SW 1271 (cell line): ENCODE data around the gene CPED1.

Experiments
- DNase-seq, 2 experiments: peaks; one replicate each; lab custom pipeline; 2025; lab: John Stamatoyannopoulos, UW

The CPED1 gene

DNA sequence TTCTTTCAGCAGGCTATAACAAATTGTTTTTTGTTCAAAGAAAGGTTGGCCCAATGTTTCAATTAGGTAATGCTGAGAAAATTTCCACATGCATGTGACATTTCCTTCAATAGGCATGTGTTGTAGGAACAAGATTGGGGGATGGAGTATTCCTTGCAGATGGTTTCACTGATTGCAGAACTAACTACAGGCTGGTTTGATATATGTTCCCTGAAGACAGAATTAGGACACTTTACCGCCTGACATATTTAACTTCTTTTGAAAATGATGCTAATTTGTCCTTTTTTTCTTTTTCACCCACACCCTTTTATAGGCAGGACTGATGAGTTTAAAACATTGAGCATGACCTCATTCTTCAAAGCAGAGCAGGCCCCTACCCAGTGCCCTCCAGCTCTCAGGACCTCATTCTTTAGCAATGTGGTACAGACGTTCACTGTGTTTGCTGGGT is 163.3 kb downstream of the CPED1 start:
- DNase-seq, result no peak

- no peak for DNase-seq
Observed at GRCh38 chr7:121153411-121153810, 164.9 kb downstream of the CPED1 start.

DNA sequence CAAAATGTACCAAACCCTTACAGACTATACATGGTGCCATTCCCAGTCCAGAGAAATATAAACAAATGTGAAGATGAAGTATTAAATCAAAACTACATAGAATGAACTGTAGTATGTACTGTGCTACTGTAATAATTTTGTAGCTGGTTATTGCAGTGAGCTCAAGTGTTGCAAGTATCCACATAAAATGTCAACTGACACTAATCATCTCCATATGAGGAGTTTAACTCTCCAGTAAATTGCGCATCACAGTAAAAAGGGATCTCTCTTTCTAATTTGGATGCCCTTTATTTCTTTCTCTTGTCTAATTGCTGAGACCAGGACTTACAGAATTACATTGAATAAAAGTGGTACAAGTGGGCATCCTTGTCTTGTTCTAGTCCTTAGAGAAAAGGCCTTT is 165.5 kb downstream of the CPED1 start:
- no peak for DNase-seq

DNA sequence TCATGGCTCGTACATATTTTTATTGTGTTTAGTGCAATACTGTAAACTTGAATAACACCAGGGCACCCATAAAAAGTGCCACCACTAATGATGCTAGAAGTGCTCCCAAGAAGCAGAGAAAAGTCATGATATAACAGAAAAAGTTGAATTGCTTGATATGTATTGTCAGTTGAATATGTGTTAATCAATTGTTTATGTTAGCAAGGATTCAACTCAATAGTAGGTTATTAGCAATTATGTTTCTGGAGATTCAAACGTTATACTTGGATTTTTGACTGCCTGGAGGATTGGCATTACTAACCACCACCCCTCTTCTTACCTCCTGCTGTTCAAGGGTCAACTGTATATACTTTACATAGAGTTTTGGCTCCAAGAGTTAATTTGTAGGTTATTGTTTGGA is 168.3 kb downstream of the CPED1 start:
- DNase-seq, result no peak

GRCh38 chr7:121157341-121157751 is 168.8 kb downstream of the CPED1 start:
- DNase-seq, result no peak

GRCh38 chr7:121157885-121158590 is 169.5 kb downstream of the CPED1 start:
- DNase-seq, result no peak

DNA sequence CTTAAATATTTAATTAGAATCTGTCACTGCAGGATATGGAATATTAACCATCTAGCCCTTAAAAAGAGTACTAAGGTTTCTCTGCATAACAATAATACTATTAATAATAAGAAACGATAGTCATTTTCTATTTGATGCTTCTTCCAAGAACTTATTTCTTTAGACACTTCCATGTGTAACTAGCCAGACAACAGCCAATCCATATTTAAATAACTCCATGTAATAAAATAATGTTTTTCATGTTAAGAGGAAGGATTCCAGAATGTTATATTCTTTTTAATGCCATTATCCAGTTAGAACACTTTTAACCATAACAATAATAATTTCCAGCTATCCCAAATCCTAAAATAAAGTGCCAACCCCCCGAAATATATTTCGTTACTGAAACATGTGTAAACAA is 170.2 kb downstream of the CPED1 start:
- no peak for DNase-seq

GRCh38 chr7:121159553-121159952 is 171.0 kb downstream of the CPED1 start:
- no peak for DNase-seq

GRCh38 chr7:121160150-121161008 is 171.9 kb downstream of the CPED1 start:
- no peak for DNase-seq

DNA sequence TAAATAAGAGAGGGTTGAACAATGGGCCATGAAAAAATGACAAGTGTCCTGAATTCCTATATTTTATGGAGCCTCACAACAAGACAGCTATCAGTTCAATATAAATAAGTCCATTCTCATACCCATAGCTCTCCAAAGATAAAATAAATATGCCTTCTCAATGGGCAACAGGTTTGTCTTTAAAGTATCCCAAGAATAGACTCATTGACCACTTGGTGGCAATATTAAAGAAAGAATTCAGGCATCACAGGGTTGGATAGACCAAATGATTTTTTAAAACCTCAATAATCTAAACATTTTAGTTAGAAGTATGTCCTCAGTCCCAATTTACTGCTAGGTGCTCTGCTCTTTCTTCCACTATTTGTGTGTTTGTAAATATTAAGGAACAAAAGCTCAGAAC is 175.2 kb downstream of the CPED1 start:
- DNase-seq, result no peak

DNA sequence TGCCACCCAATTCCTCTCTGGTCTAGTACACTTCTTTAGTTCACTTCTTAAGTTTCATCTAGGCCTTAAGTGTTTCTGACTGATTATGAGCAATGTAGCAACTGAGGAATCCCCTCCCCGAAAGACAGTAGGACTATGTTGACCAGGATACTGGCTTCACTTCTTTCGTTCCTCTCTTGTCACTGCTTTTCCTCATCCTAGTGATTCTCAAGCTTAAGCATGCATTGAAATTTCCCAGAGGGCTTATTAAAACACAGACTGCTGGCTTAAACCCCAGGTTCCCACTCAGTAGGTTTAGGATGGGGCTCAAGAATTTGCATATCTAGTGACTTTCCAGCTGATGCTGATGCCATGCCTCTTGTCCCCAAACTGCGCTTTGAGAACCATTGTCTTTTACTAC is 175.7 kb downstream of the CPED1 start:
- DNase-seq, result no peak

GRCh38 chr7:121166916-121167315 is 178.4 kb downstream of the CPED1 start:
- DNase-seq, result no peak

DNA sequence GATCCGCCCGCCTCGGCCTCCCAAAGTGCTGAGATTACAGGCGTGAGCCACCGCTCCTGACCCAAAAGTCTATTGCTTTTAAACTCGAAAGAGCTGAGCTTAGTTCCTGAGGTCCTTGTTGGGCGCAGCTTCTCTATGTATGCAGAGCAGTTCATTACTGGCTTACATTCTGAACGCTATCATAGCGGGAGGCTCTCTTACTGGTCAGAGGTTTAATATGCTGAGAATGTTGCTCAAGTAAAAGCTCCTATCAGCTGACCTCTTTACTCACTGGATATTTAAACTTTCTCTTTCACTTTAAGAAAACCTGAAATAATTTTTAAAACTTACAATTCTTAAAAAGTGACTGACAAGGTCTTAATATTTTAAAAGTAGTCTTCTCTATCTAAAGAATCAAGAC is 179.5 kb downstream of the CPED1 start:
- no peak for DNase-seq

- no peak for DNase-seq
Observed at GRCh38 chr7:121169469-121169868, 181.0 kb downstream of the CPED1 start.

GRCh38 chr7:121172484-121172883 is 184.0 kb downstream of the CPED1 start:
- no peak for DNase-seq

GRCh38 chr7:121175826-121176225 is 187.3 kb downstream of the CPED1 start:
- no peak for DNase-seq

GRCh38 chr7:121178452-121178851 is 189.9 kb downstream of the CPED1 start:
- no peak for DNase-seq

DNA sequence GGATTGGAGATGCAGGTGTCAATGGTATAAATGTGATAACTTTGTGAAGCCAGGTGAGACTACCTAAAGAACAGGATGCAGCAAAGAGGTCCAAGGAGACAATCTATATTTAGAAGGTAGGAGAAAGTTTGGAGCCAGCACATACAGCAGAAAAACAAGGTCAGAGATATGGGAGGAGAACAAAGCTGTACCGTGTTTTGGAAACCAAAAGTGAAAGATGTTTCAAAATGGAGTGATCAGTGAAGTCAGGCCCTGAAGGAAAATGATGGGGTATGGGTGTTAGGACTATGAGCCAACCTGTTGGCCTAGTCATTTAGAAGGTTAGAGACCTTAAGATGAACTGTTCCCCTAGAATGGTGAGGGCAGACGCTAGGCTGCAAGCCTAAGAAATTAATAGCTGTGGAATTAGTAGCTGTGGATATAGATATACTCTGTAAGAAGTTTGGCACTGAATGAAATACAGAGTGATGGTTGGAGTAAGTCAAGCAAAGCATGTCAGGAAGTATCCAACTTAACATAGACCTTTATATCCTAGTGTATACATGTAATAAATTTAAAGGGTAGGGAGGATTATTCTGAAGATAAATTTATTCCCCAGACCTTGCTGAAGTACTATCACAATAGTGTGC is 190.5 kb downstream of the CPED1 start:
- no peak for DNase-seq

GRCh38 chr7:121180436-121181063 is 192.0 kb downstream of the CPED1 start:
- DNase-seq, result no peak

GRCh38 chr7:121181357-121181756 is 192.8 kb downstream of the CPED1 start:
- no peak for DNase-seq

DNA sequence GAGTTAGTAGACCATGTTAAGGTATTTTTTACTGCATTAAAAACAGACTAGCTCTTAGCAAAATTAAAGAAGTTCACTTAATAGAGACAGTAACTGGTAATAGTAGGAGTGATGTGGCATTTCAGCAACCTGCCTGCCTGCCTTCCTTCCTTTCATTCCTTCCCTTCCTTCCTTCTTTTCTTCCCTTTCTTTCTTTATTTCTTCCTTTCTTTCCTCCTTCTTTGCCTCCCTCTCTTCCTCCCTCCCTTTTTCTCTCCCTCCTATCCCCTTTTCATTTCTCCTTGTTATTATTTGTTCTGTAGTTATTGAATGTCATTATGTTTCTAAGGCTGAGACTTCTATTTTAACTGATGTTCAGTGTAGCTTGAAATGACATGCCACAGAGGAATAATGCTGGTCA is 193.8 kb downstream of the CPED1 start:
- no peak for DNase-seq

GRCh38 chr7:121182902-121183301 is 194.4 kb downstream of the CPED1 start:
- no peak for DNase-seq
